GM18873 (cell line): ENCODE results near the gene SCAF4.
"Not testable (repeated sequence)": the region's sequence is repeated elsewhere in the genome, so short reads cannot be mapped to it uniquely, and the experiment has no call there.

Source experiments
- ATAC-seq: cut with Tn5 transposase; IDR thresholded peaks from one replicate; pipeline ENCODE4 v1.9.1; 2021; ENCODE audit warnings: mild to moderate bottlenecking, moderate library complexity, moderate number of reproducible peaks; ENCODE audit not compliant: unreplicated experiment, low FRiP score

The SCAF4 gene

GRCh38 chr21:31743712-31744111 is 11.8 kb upstream of the SCAF4 start:
- no peak for ATAC-seq

GRCh38 chr21:31741116-31741515 is 9.2 kb upstream of the SCAF4 start:
- ATAC-seq: no peak

GRCh38 chr21:31737586-31738397 is 5.9 kb upstream of the SCAF4 start:
- not testable (repeated sequence) for ATAC-seq

- ATAC-seq: no peak
These were observed 3.6 kb upstream of the SCAF4 start for GRCh38 chr21:31735511-31735992.

- ATAC-seq: no peak
These were observed 1.7 kb upstream of the SCAF4 start for GRCh38 chr21:31733551-31734149.

- peak; percentile 10 for ATAC-seq
These were observed 956 bp upstream of the SCAF4 start for GRCh38 chr21:31732597-31733550.

- peak; percentile 12 for ATAC-seq
These were observed 662 bp downstream of the SCAF4 start for GRCh38 chr21:31731056-31731856.

GRCh38 chr21:31730712-31731055 is 1.2 kb downstream of the SCAF4 start:
- ATAC-seq: no peak

- ATAC-seq: no peak
These were observed 2.1 kb downstream of the SCAF4 start for GRCh38 chr21:31729622-31730343.

GRCh38 chr21:31728952-31729351 is 3.0 kb downstream of the SCAF4 start:
- ATAC-seq: no peak

- no peak for ATAC-seq
These were observed 3.7 kb downstream of the SCAF4 start for GRCh38 chr21:31728191-31728590.

GRCh38 chr21:31727181-31727580 is 4.7 kb downstream of the SCAF4 start:
- ATAC-seq: no peak

GRCh38 chr21:31726407-31726806 is 5.5 kb downstream of the SCAF4 start:
- no peak for ATAC-seq

GRCh38 chr21:31725202-31725839 is 6.6 kb downstream of the SCAF4 start:
- ATAC-seq: no peak

- no peak for ATAC-seq
These were observed 7.4 kb downstream of the SCAF4 start for GRCh38 chr21:31724552-31724951.

- no peak for ATAC-seq
These were observed 10.5 kb downstream of the SCAF4 start for GRCh38 chr21:31721381-31721780.

- no peak for ATAC-seq
These were observed 11.2 kb downstream of the SCAF4 start for GRCh38 chr21:31720739-31721138.

GRCh38 chr21:31720330-31720729 is 11.6 kb downstream of the SCAF4 start:
- ATAC-seq: no peak

- ATAC-seq: no peak
These were observed 15.8 kb downstream of the SCAF4 start for GRCh38 chr21:31716106-31716505.
